DMS79 (cell line): ENCODE measurements around the gene RNF225.
A peak's percentile ranks its signal among the peaks of the same experiment; 100 is the strongest.
"Not testable (repeated sequence)": the region's sequence is repeated elsewhere in the genome, so short reads cannot be mapped to it uniquely, and the experiment has no call there.

Source experiments
- DNase-seq: peaks from one replicate; lab custom pipeline; 2025; lab: John Stamatoyannopoulos, UW

Gene RNF225

DNA sequence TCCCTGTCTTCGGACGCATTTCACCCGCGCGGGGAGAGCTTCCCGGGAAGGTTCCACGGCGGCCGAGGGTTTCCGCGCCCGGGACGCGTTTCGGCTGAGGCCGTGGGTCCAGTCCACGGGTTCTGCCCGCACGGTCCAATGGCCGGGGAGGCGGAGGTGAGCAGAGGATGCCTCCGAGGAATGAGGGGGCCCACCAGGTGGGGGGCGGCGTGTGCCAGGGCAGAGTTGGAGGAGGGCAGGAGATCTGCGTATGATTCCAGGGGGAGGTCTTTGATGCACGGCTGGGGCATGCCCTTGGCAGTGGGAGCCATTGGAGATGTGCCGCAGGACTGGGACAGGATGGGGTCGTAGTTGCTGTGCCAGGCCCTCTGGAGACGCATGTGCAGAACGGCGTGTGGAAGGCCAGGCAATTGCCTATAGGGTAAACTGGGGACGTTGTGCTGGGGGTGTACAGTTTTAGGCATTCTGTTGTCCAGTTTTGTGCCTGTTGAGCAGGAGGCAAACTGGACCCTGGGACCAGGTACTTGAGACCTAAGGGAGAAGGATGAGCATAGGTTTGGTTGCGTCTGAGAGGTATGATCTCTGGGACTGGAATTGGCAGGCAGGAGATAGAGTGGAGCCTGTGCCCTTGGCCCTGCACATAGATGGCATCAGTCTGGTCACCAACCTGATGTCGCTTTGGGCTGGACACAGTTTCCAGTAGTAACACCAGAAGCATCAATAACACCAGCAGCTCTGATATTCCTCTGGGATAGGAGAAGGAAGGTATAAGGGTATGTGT, 13.7 kb downstream of the RNF225 start:
- peak; percentile 9 for DNase-seq

DNA sequence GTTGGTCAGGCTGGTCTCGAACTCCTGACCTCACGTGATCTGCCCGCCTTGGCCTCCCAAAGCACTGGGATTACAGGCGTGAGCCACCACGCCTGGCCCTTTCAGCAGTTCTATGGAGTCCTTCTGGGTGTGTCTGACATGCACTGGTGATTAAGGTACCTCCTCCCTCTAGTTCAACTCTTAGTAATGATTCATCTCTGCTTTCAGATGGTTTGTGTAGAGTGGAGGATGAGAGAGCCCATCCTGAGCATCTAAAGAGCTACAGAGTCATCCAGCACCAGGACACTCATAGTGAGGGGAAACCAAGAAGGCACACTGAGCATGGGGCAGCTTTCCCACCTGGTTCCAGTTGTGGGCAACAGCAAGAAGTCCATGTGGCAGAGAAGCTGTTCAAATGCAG, 21.1 kb downstream of the RNF225 start:
- no peak for DNase-seq

DNA sequence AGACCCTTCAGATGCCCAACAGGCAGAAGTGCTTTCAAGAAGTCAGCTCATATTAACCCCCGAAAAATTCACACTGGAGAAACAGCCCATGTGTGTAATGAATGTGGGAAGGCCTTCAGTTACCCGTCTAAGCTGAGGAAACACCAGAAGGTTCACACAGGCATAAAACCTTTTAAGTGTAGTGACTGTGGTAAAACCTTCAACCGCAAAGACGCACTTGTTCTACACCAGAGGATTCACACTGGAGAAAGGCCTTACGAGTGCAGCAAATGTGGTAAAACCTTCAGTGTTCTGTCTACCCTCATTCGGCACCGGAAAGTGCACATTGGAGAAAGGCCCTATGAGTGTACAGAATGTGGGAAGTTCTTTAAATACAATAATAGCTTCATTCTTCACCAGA, 21.6 kb downstream of the RNF225 start:
- DNase-seq, result no peak

DNA sequence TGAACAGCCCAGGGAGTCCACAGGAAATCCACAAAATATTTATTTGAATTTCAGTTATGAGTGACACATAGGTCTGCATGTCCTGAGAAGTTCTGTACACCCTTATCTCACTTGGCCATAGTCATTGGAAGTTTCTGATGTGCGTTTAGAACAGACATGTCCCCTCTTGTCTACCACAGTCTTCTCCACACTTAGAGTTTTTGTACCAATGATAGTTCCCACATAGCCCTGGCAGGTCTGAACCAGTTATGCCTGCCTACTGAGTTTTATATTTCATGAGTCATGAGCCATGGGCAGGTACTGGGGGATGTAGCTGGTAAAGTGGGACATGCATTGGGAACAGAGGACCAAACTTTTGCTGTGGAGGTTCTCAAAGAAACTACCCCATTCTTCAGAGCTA, 33.2 kb downstream of the RNF225 start:
- DNase-seq, result no peak

DNA sequence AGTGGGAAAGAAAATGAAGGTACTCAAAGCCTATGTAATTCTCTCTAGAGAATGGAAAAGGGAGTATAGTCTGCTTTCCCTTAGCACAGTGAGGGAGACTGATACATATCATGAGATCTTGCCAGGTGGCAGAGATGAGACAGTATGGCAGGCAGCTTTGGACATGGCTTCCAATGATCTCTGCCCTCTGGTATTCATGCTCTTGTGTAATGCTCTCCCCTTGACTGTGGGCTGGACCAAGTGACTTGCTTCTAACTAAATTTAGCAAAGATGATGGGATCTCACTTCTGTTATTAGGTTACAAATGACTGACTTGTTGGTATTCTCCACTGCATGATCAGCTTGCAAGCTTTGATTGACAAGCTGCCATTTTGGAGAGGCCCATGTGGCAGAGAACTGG, 34.3 kb downstream of the RNF225 start:
- no peak for DNase-seq

DNA sequence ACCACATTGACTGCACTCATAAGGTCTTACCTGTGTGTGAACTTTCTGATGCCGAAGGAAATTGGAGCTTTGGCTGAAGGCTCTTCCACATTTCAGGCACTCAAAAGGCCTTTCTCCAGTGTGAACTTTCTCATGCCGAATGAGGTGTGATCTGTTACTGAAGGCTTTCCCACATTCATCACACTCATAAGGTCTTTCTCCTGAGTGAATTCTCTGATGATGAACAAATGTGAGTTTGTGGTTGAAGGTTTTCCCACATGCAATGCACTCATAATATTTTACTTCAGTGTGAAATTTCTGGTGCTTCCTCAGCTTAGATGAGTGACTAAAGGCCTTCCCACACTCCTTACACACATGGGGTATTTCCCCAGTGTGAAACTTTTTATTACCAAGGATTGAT, 38.8 kb downstream of the RNF225 start:
- DNase-seq, result no peak

DNA sequence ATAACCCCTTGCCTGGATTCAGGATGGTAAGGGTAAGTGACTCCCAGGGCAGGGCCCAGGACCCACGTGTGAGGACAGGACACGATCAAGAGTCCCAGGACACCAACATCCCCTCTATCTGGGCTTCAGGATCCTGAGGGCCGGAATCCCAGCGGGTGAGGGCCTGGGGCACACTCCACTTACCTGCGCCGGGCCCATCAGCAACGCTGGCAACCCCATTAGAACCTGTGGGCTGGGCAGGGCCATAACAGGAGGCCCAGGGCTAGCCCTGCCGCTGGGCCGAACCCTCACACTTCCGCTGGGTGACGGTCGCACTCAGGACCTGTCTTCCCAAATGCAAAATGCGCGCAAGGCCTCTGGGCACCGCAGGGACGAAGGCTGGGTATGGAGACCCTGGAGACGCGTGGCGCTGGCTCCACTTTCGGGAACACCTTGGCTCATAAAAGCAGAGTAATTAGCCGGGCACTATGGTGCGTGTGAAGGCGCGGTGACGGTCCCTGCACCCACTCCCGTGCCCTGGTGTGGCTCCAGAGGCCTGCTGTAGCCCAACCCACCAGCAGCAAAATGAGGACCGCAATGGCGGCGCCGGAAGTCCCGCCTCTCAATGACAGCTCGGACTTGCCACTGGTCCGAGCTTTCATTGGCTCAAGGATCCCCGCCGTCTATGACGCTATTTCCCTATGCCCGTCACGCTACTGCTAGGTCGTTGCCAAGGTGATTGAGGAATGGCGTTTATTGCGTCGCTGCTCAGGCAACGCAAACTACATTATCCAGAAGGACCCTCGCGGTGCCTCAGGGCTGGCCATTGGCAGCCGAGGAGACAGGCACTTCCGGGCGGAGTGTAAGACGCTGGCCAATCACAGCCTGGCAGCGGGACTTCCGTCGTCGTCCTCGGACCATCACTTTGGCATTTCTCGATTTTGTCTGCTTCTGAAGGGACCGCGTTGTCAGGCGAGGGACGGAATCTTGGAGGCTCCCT, 44.4 kb downstream of the RNF225 start, which contains the start of gene ZNF132:
Gene ZNF132, minus strand, starts transcription at position 578 of the 979 bp plus-strand sequence. Its CDS starts 332 bp downstream, at position 246.
- DNase-seq, result peak; percentile 96

DNA sequence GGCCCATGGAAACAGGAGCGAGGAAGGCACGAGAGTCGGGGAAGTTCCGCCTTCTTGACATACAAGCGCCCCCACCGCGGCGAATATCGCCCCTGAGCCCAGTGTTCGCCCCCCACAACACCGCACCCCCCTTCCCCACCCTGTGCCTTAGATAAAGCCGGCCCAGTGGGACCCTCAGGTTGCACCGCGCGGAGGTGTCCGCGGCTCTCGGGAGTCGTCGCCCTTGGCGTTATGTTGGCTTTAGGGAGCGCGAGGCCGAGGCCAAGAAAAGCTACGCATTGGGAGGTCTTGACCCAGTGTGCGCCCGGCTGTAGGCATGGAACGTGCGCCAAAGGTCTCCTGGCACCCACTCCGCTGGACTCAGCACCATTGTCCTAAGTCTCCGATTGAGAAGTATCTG, 45.1 kb downstream of the RNF225 start:
- no peak for DNase-seq

DNA sequence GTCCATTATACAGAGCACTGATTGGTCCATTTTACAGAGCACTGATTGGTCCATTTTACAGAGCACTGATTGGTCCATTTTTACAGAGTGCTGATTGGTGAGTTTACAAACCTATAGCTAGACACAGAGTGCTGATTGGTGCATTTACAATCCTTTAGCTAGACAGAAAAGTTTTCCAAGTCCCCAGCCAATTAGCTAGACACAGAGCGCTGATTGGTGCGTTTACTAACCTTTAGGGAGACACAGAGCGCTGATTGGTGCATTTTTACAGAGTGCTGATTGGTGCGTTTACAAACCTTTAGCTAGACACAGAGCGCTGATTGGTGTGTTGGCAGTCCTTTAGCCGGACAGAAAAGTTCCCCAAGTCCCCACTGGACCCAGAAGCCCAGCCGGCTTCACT, 47.5 kb downstream of the RNF225 start:
- DNase-seq, result not testable (repeated sequence)
